ENCODE data around the gene KCTD8.

DNA sequence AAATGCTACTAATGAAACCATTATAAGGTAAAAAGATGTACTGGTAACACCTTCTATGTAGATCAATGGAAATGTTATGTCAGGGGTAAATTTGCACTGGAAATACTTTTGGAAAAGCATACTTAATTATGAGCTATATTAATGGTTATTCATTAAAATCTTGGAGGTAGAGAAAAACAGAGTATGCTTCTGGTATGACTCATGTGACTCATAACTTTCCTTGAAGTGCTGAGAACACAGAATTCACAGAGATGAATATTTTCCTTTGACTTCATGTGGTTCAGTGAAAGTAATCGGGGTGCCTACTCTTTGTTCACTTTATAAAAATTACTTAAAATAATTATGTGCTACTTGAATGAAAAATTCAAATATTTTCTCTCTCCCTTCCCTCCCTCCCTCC is 254.2 kb downstream of the KCTD8 start:
- TF ChIP-seq POLR2A (IDR thresholded peaks at IDR 0.05; ENCODE audit: extremely low read depth, insufficient read length) = no peak
- TF ChIP-seq, protein P1, sequence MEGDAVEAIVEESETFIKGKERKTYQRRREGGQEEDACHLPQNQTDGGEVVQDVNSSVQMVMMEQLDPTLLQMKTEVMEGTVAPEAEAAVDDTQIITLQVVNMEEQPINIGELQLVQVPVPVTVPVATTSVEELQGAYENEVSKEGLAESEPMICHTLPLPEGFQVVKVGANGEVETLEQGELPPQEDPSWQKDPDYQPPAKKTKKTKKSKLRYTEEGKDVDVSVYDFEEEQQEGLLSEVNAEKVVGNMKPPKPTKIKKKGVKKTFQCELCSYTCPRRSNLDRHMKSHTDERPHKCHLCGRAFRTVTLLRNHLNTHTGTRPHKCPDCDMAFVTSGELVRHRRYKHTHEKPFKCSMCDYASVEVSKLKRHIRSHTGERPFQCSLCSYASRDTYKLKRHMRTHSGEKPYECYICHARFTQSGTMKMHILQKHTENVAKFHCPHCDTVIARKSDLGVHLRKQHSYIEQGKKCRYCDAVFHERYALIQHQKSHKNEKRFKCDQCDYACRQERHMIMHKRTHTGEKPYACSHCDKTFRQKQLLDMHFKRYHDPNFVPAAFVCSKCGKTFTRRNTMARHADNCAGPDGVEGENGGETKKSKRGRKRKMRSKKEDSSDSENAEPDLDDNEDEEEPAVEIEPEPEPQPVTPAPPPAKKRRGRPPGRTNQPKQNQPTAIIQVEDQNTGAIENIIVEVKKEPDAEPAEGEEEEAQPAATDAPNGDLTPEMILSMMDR (IDR thresholded peaks at IDR 0.05; ENCODE audit: low read depth, low read length) = no peak
